K562 (cell line): Measurements from ENCODE around the gene PNMA8B. TPM values are rescaled to one million over a fixed set of nuclear protein-coding genes. Genes with fewer than 3 reads are reported as not detected.
A peak's percentile ranks its signal among the peaks of the same experiment; 100 is the strongest.

ENCODE experiments used
- CBFA2T2 ChIP-seq: fragments of 450-650 bp; conservative IDR thresholded peaks from 2 replicates; pipeline ENCODE4 v1.6.1; 2017; ENCODE audit warnings: mild to moderate bottlenecking
- CBX1 ChIP-seq: sonication (generic); IDR thresholded peaks from 2 replicates; pipeline ENCODE4 v1.6.1; 2016; ENCODE audit warnings: antibody characterized with exemption, low read depth, mild to moderate bottlenecking
- CBX3 ChIP-seq, 2 experiments: IDR thresholded peaks; 1 replicate in 1 of 2; 2 replicates in 1 of 2; pipeline ENCODE4 v1.6.1; 2012; ENCODE audit warnings: inconsistent platforms in 2 of 2, low read length in 2 of 2, borderline replicate concordance in 1 of 2, control low read depth in 1 of 2
- CTBP1 ChIP-seq: fragments of 450-650 bp; IDR thresholded peaks from 2 replicates; pipeline ENCODE4 v1.6.1; 2016; ENCODE audit warnings: borderline replicate concordance
- CTCF ChIP-seq, 3 experiments: IDR thresholded peaks in 2 of 3; conservative IDR thresholded peaks in 1 of 3; 2 replicates each; pipeline ENCODE4 v1.5.1; 2011 to 2012; ENCODE audit warnings: low read length in 3 of 3, mild to moderate bottlenecking in 3 of 3, control low read depth in 2 of 3, improper control_type of control experiment in 1 of 3, inconsistent platforms in 1 of 3, low read depth in 1 of 3, mixed read lengths in 1 of 3, moderate library complexity in 1 of 3; ENCODE audit not compliant: insufficient read depth in 2 of 3
- KLF6 ChIP-seq: fragments of 250-450 bp; sonication (Bioruptor Pico); IDR thresholded peaks from 2 replicates; pipeline ENCODE4 v1.4.0; 2020; ENCODE audit warnings: mild to moderate bottlenecking, moderate library complexity, borderline replicate concordance
- MIER1 ChIP-seq: fragments of 450-650 bp; IDR thresholded peaks from 2 replicates; pipeline ENCODE4 v1.6.1; 2016; ENCODE audit warnings: antibody characterized with exemption, mild to moderate bottlenecking, low read depth
- NFE2 ChIP-seq: IDR thresholded peaks from 2 replicates; pipeline ENCODE4 v1.6.1; 2014; ENCODE audit warnings: antibody characterized with exemption, low read depth
- NFE2L1 ChIP-seq: fragments of 450-650 bp; IDR thresholded peaks from 2 replicates; pipeline ENCODE4 v1.6.1; 2016; ENCODE audit warnings: missing genetic modification characterization, low read depth, mild to moderate bottlenecking, missing compliant biosample characterization, moderate library complexity, borderline replicate concordance
- SRSF1 ChIP-seq: fragments of 200-400 bp; formaldehyde crosslinking; IDR thresholded peaks from 2 replicates; pipeline ENCODE4 v1.6.1; 2017; ENCODE audit warnings: mild to moderate bottlenecking, low read depth, low read length, moderate library complexity
- USF1 ChIP-seq: sonication (generic); formaldehyde crosslinking; IDR thresholded peaks from 2 replicates; pipeline ENCODE4 v1.9.0; 2022; ENCODE audit warnings: mild to moderate bottlenecking, missing genetic modification reagents
- ZBTB2 ChIP-seq: fragments of 450-650 bp; IDR thresholded peaks from 2 replicates; pipeline ENCODE4 v1.6.1; 2016; ENCODE audit warnings: antibody characterized with exemption
- ZBTB33 ChIP-seq: sonication (generic); formaldehyde crosslinking; IDR thresholded peaks from 2 replicates; pipeline ENCODE4 v1.8.1; 2023; ENCODE audit warnings: mild to moderate bottlenecking, missing genetic modification reagents
- ZC3H8 ChIP-seq: fragments of 450-650 bp; IDR thresholded peaks from 2 replicates; pipeline ENCODE4 v1.6.1; 2017
- polyA plus RNA-seq, 8 experiments: library from polyadenylated mRNA; depleted of rRNA in 4 of 8; stranded (reverse) in 5 of 8; unstranded in 3 of 8; fragments of >200 nt; fragmentation: Nextera tagmentation in 2 of 8; fragmentation: Illumina TruSeq in 1 of 8; extraction: Ambion mirVana in 2 of 8; extraction: Trizol in 1 of 8; gene quantifications; 2 replicates each; pipeline versions ENCODE4 v1.2.1 to v1.2.3, GENCODE V29; 2011 to 2014; ENCODE audit warnings: inconsistent platforms in 1 of 8, missing spikeins in 1 of 8
- total RNA-seq, 7 experiments: library from RNA; depleted of rRNA in 6 of 7; stranded (reverse); fragments of >200 nt in 6 of 7; fragmentation: Illumina TruSeq in 2 of 7; extraction: Trizol in 2 of 7; gene quantifications; 2 replicates each; pipeline versions ENCODE4 v1.2.1 to v1.2.3, GENCODE V29; 2011 to 2021; ENCODE audit warnings: low replicate concordance in 1 of 7
- TF ChIP-seq, protein P1 (sequence below): sonication (generic); formaldehyde crosslinking; IDR thresholded peaks from 2 replicates; pipeline ENCODE4 v1.8.0; 2023; ENCODE audit warnings: mild to moderate bottlenecking, missing genetic modification reagents

Gene PNMA8B
- total and polyA plus RNA-seq, 9 of the 15 experiments (the other 6 are each of a cell fraction or from before 2014, with no cell fraction given), result not detected

GRCh38 chr19:46529622-46530451, 34.2 kb upstream of the PNMA8B start (continued):
- TF ChIP-seq ZC3H8 (no peak), MIER1 (no peak), CBFA2T2 (no peak), CTBP1 (no peak), NFE2 (0 out of 2 replicates have a peak, but pooled peaks have one; percentile 4), CTCF (IDR thresholded peaks at IDR 0.05 in 2 of 3, conservative IDR thresholded peaks at IDR 0.05 in 1 of 3; ENCODE audit: insufficient read depth in 2 of 3, low read depth in 1 of 3, low read length in 3 of 3) (peak; percentile 84 to 97 (median 95)), ZBTB33 (CRISPR knock-in tag) (no peak), SRSF1 (no peak), CBX1 (peak; percentile 92), NFE2L1 (no peak), USF1 (CRISPR knock-in tag) (no peak), KLF6 (CRISPR knock-in tag) (no peak), ZBTB2 (no peak), CBX3 (IDR thresholded peaks at IDR 0.05; ENCODE audit: borderline replicate concordance in 1 of 2, low read length in 2 of 2) (peak in 1 of 2 experiments; percentile 42; a peak in 2 of 3 replicates)
- TF ChIP-seq, protein P1, sequence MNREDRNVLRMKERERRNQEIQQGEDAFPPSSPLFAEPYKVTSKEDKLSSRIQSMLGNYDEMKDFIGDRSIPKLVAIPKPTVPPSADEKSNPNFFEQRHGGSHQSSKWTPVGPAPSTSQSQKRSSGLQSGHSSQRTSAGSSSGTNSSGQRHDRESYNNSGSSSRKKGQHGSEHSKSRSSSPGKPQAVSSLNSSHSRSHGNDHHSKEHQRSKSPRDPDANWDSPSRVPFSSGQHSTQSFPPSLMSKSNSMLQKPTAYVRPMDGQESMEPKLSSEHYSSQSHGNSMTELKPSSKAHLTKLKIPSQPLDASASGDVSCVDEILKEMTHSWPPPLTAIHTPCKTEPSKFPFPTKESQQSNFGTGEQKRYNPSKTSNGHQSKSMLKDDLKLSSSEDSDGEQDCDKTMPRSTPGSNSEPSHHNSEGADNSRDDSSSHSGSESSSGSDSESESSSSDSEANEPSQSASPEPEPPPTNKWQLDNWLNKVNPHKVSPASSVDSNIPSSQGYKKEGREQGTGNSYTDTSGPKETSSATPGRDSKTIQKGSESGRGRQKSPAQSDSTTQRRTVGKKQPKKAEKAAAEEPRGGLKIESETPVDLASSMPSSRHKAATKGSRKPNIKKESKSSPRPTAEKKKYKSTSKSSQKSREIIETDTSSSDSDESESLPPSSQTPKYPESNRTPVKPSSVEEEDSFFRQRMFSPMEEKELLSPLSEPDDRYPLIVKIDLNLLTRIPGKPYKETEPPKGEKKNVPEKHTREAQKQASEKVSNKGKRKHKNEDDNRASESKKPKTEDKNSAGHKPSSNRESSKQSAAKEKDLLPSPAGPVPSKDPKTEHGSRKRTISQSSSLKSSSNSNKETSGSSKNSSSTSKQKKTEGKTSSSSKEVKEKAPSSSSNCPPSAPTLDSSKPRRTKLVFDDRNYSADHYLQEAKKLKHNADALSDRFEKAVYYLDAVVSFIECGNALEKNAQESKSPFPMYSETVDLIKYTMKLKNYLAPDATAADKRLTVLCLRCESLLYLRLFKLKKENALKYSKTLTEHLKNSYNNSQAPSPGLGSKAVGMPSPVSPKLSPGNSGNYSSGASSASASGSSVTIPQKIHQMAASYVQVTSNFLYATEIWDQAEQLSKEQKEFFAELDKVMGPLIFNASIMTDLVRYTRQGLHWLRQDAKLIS (CRISPR knock-in tag), result peak; percentile 51; the same call in 1 of the 2 replicates
